ENCODE data around the gene NPIPB2. TPM values are rescaled to one million over a fixed set of nuclear protein-coding genes. Genes with fewer than 3 reads are reported as not detected.
"Not testable (repeated sequence)": the region's sequence is repeated elsewhere in the genome, so short reads cannot be mapped to it uniquely, and the experiment has no call there.

Gene NPIPB2
- polyA plus RNA-seq, 3 donors from 2014 or later = 1.9 TPM; not detected in 2

- no peak overlapping the region for H3K27ac Mint-ChIP-seq
- no peaks in the 10 kb centered on the region for H3K27me3 Mint-ChIP-seq (ENCODE audit: low read depth in 3 of 3)
- H3K4me3 Mint-ChIP-seq = no peak overlapping the region
- no peaks in the 10 kb centered on the region for H3K36me3 Mint-ChIP-seq
- DNase-seq = no peak
- H3K9me3 Mint-ChIP-seq = no peaks in the 10 kb centered on the region
- no peaks in the 10 kb centered on the region for H3K4me1 Mint-ChIP-seq
Observed at GRCh38 chr16:11948819-11949218, 7.0 kb upstream of the NPIPB2 start.

- no peak for DNase-seq
- H3K36me3 Mint-ChIP-seq = no peaks in the 10 kb centered on the region
- H3K27me3 Mint-ChIP-seq (ENCODE audit: low read depth in 3 of 3) = no peaks in the 10 kb centered on the region
- H3K4me3 Mint-ChIP-seq = no peak overlapping the region
- H3K9me3 Mint-ChIP-seq = no peaks in the 10 kb centered on the region
- H3K4me1 Mint-ChIP-seq = no peaks in the 10 kb centered on the region
- no peak overlapping the region for H3K27ac Mint-ChIP-seq
Observed at GRCh38 chr16:11946433-11946832, 4.6 kb upstream of the NPIPB2 start.

- not testable (repeated sequence) for H3K4me3 Mint-ChIP-seq; H3K27me3 Mint-ChIP-seq (ENCODE audit: low read depth in 3 of 3); H3K36me3 Mint-ChIP-seq; H3K9me3 Mint-ChIP-seq; H3K27ac Mint-ChIP-seq; H3K4me1 Mint-ChIP-seq; DNase-seq
Observed at GRCh38 chr16:11927350-11927749, 14.5 kb downstream of the NPIPB2 start.

- not testable (repeated sequence) for H3K27me3 Mint-ChIP-seq (ENCODE audit: low read depth in 3 of 3); H3K4me3 Mint-ChIP-seq; H3K4me1 Mint-ChIP-seq; H3K36me3 Mint-ChIP-seq; H3K9me3 Mint-ChIP-seq; H3K27ac Mint-ChIP-seq; DNase-seq
Observed at GRCh38 chr16:11924046-11924445, 17.8 kb downstream of the NPIPB2 start.

GRCh38 chr16:11916524-11917285, 25.1 kb downstream of the NPIPB2 start:
- H3K27me3 Mint-ChIP-seq (ENCODE audit: low read depth in 3 of 3) = peaks cover 15 to 25% (median 19%) of the 10 kb centered on the region in 3 donors
- peak overlapping the region; percentile 71 to 95 (median 87) for H3K27ac Mint-ChIP-seq
- DNase-seq = no peak
- peaks cover 34 to 40% of the 10 kb centered on the region in 2 donors for H3K4me1 Mint-ChIP-seq
- peaks cover 0 to 4% (median 0%) of the 10 kb centered on the region in 3 donors for H3K36me3 Mint-ChIP-seq
- peak overlapping the region; percentile 74 to 91 (median 86) for H3K4me3 Mint-ChIP-seq
- H3K9me3 Mint-ChIP-seq = no peaks in the 10 kb centered on the region

- peak; percentile 99 for DNase-seq
- peaks cover 0 to 4% (median 0%) of the 10 kb centered on the region in 3 donors for H3K36me3 Mint-ChIP-seq
- H3K4me1 Mint-ChIP-seq = peaks cover 35 to 42% of the 10 kb centered on the region in 2 donors
- H3K27me3 Mint-ChIP-seq (ENCODE audit: low read depth in 3 of 3) = peaks cover 15 to 21% (median 19%) of the 10 kb centered on the region in 3 donors
- no peaks in the 10 kb centered on the region for H3K9me3 Mint-ChIP-seq
- H3K4me3 Mint-ChIP-seq = peak within 1 kb of the TSS; percentile 95 to 98 (median 95)
- H3K27ac Mint-ChIP-seq = peak within 1 kb of the TSS; percentile 81 to 97 (median 95)
Observed at GRCh38 chr16:11915644-11916523, 26.0 kb downstream of the NPIPB2 start, which contains the start of gene GSPT1. GSPT1 (minus strand) TSS chr16:11915956; CDS start chr16:11915720, 236 bp downstream.

- Mint-ChIP-seq H3K4me1 (peaks cover 42 to 49% of the 10 kb centered on the region in 2 donors), H3K27ac (peak overlapping the region in 4 of 6 donors; percentile 81 to 97 (median 94)), H3K27me3 (ENCODE audit: low read depth in 3 of 3) (peaks cover 15 to 20% (median 19%) of the 10 kb centered on the region in 3 donors), H3K9me3 (no peaks in the 10 kb centered on the region), H3K4me3 (peak overlapping the region; percentile 95 to 98 (median 95)), H3K36me3 (peaks cover 0 to 4% (median 0%) of the 10 kb centered on the region in 3 donors)
- DNase-seq = peak in 1 of 3 donors; percentile 52
Observed at GRCh38 chr16:11915114-11915643, 26.7 kb downstream of the NPIPB2 start.

GRCh38 chr16:11914210-11915113, 27.4 kb downstream of the NPIPB2 start:
- peak in 2 of 3 donors; percentile 16 to 18 for DNase-seq
- H3K4me3 Mint-ChIP-seq = peak overlapping the region; percentile 95 to 98 (median 95)
- H3K9me3 Mint-ChIP-seq = no peaks in the 10 kb centered on the region
- peaks cover 0 to 4% (median 0%) of the 10 kb centered on the region in 3 donors for H3K36me3 Mint-ChIP-seq
- peaks cover 15 to 20% (median 19%) of the 10 kb centered on the region in 3 donors for H3K27me3 Mint-ChIP-seq (ENCODE audit: low read depth in 3 of 3)
- H3K27ac Mint-ChIP-seq = peak overlapping the region; percentile 76 to 97 (median 94)
- peaks cover 44 to 54% of the 10 kb centered on the region in 2 donors for H3K4me1 Mint-ChIP-seq

GRCh38 chr16:11913425-11914079, 28.3 kb downstream of the NPIPB2 start:
- peaks cover 46 to 59% of the 10 kb centered on the region in 2 donors for H3K4me1 Mint-ChIP-seq
- H3K27me3 Mint-ChIP-seq (ENCODE audit: low read depth in 3 of 3) = peaks cover 13 to 20% (median 19%) of the 10 kb centered on the region in 3 donors
- peak; percentile 56 to 64 (median 57) for DNase-seq
- no peaks in the 10 kb centered on the region for H3K9me3 Mint-ChIP-seq
- peak overlapping the region; percentile 76 to 97 (median 94) for H3K27ac Mint-ChIP-seq
- H3K4me3 Mint-ChIP-seq = peak overlapping the region; percentile 95 to 98 (median 95)
- H3K36me3 Mint-ChIP-seq = peaks cover 0 to 2% (median 0%) of the 10 kb centered on the region in 3 donors

- H3K4me1 Mint-ChIP-seq = peaks cover 48 to 64% of the 10 kb centered on the region in 2 donors
- no peak for DNase-seq
Observed at GRCh38 chr16:11909653-11910545, 31.9 kb downstream of the NPIPB2 start.

GRCh38 chr16:11907160-11907970, 34.5 kb downstream of the NPIPB2 start:
- Mint-ChIP-seq H3K9me3 (no peaks in the 10 kb centered on the region), H3K4me3 (no peak overlapping the region), H3K4me1 (peaks cover 29 to 44% of the 10 kb centered on the region in 2 donors), H3K27ac (no peak overlapping the region), H3K36me3 (no peaks in the 10 kb centered on the region), H3K27me3 (ENCODE audit: low read depth in 3 of 3) (peaks cover 0 to 2% (median 0%) of the 10 kb centered on the region in 3 donors)
- DNase-seq = no peak

More at GRCh38 chr16:11909653-11910545, 31.9 kb downstream of the NPIPB2 start:
- peak overlapping the region in 1 of 6 donors; percentile 0 for H3K27ac Mint-ChIP-seq
- peaks cover 0 to 12% (median 10%) of the 10 kb centered on the region in 3 donors for H3K27me3 Mint-ChIP-seq (ENCODE audit: low read depth in 3 of 3)
- H3K4me3 Mint-ChIP-seq = no peak overlapping the region
- no peaks in the 10 kb centered on the region for H3K9me3 Mint-ChIP-seq
- no peaks in the 10 kb centered on the region for H3K36me3 Mint-ChIP-seq
